NCI-H524 treated with DMSO at 0.1 percent for 48 hours (cell line): ENCODE results near the gene PTPRN2.
"Not testable (repeated sequence)": the region's sequence is repeated elsewhere in the genome, so short reads cannot be mapped to it uniquely, and the experiment has no call there.

Experiments used
- DNase-seq: peaks from one replicate; lab custom pipeline; 2025; lab: John Stamatoyannopoulos, UW

Gene PTPRN2

GRCh38 chr7:157577796-157578339 is 1009.8 kb downstream of the PTPRN2 start:
- DNase-seq, result no peak

DNA sequence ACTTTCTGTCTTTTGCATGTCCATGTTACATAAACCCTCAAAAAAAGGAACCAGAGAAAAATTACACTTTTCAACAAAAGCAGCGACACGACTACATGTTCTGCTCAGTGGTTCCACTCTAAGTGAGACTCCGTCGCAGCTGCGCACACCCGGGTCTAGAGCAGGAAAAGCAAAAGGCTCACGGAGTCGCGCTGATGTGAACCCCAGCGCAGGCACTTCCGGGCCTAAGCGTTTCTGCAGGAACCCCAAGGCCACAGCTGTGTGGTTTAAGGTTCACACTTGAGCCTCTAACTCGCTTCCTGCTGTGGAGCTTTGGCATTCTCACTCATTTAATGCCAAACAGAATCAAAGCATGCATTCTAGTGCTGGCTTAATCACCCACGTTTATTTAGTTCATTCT is 1010.6 kb downstream of the PTPRN2 start:
- DNase-seq, result no peak

DNA sequence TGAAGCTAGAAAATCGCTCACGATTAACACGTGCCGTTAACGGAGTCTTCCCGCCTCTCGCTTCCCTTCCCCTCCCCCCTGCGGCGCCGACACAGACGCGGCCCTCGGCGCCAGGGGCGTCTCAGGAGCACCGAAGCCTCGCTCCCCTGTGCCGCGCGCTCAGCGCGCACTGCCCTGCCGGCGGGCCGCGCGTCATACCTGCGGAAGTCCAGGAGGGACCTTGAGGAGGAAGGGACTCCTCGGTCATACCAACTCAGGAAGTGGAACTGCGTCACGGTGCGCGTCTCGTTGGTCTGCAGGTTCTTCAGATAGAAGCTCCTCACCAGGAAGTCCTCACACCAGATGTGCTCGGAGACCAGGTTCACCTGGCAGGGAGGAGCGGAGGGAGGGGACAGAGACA is 1011.2 kb downstream of the PTPRN2 start:
- no peak for DNase-seq

DNA sequence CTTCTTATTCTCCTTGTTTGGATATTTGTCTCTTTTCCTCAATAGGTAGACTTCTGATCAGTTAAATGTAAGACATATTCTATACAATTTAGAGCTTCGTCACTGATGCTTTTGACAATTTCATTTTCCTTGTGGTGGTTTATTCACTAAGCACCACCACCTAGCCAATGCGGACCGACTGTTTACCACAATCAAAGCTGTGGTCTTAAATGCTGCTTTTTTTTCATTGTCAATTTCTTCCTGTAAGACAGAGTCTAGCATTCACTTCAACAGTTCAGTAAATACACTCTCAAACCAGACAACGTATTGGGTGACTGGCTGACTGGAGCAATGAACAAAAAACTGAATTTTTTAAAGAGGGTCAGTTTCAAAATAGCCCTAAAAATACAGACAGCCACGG is 1011.8 kb downstream of the PTPRN2 start:
- no peak for DNase-seq

DNA sequence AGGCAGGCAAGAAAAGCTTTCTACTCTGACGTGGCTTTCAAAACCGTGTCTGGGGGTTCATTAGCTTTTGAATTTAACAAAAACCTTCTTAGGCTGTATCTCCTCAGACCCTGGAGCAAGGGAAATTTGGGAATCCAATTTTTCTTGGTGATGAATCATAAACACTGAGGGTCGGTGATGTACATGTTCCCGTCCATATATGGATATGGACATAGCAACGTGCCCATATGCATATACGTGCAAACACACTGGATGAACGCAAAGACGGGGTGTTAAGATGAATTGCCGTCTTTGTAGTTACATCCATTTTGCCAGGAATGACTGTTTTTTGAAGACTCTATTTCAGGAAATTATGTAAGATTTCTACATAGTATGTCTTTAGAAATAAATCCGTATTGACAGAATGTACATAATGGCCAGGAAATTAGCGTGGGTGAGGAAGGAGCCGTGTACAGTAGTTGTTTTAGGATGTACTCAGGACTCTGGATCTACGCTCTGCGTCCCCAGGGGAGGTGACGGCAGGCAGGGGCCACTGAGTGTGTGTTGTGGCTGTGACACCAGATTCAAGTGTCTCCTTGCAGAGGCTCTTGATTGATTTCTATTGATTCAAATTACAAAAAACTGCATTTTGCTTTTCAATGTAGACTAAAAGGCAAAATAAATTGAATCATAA is 1012.6 kb downstream of the PTPRN2 start:
- DNase-seq, result no peak

GRCh38 chr7:157574120-157574825 is 1013.4 kb downstream of the PTPRN2 start:
- no peak for DNase-seq

GRCh38 chr7:157573244-157573643 is 1014.4 kb downstream of the PTPRN2 start:
- no peak for DNase-seq

DNA sequence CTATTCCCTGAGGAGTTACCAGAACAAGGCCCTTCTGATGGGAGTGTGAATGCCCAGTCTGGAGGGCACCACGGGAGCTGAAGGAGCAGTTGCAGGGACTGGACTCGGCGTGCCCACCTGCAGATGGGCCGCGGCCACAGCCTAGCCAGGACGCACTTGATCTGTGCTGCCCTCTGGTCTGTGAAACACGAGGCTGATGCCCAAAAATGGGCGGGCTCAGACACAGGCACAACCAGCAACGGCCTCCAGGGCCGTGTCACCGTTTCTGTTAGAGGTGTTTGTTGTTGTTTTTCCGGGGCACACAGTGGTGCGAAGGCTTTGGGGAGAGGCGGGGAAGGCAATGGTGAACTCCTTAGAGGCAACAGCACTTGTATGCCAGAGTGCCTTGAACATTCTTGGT is 1015.0 kb downstream of the PTPRN2 start:
- no peak for DNase-seq

GRCh38 chr7:157570531-157571200 is 1017.0 kb downstream of the PTPRN2 start:
- no peak for DNase-seq

- DNase-seq, result no peak
Measured at GRCh38 chr7:157569967-157570366, 1017.7 kb downstream of the PTPRN2 start.

DNA sequence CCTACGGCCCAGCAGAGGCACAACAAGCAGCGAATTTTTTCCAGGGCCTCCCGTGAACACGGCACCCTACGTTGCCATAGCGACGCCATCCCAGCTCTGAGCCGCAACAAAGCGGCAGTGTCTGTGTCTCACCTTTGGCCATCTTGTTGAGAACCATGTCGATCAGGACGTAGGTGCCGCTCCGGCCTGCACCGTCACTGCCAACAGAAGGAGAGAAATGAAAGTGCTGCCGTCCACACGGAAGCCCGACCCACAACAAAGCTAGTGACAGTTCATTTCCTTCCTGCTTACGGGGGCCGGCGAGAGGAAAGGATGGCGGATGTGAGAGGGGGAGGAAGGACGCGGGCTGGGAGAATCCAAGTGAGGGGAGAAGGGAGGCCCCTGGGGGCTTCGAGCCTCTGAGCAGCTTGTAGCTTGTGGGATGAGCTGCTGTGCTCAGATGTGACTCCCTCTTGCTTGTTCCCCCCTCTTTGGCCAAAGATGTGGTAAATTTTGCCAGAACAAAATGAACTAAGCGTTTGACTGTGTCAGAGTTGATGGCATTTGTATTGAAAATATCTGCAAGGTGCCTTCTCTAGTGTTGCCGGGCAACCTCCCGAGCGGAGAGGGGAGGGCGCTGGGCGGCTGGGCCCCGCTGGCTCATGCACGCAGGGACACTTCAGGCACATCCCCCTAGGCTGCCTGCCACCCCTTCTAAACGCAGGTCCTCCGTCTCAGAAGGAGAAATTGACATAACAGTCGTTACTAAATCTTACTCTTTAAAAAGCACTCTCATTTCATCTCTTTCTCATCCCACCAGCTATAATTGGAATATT is 1018.6 kb downstream of the PTPRN2 start:
- peak; percentile 43 for DNase-seq

DNA sequence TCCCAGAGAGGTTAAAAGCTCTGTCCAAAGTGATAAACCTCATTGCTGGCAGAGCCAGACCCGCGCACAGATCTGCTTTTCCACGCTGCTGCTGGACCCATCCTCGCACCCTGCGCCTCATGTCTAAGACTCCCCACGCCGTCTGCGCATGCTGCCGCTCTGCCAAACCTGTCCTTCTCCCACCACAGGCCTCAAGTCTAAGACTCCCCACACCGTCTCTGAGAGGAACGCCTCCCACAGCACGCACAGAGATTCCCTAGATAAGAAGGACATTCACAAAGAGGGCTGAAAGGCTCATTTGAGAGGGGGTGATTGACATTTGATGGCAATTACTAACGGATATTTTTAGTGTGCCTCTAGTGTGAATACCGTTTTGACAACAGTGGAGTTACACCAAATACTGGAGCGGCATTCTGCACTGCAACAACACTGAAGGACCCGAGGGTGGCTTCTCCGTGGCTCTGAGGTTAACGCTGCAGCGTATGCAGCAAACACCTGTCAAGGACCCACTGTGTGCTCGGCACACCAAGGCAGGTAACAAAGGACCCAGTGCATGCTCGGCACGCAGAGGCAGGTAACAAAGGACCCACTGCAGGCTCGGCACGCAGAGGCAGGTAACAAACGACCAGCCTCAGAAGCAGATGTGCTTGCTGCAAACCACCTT is 1019.4 kb downstream of the PTPRN2 start:
- no peak for DNase-seq

GRCh38 chr7:157567666-157568065 is 1020.0 kb downstream of the PTPRN2 start:
- no peak for DNase-seq

- no peak for DNase-seq
Measured at GRCh38 chr7:157566631-157567006, 1021.0 kb downstream of the PTPRN2 start.

- DNase-seq, result no peak
Measured at GRCh38 chr7:157565981-157566630, 1021.5 kb downstream of the PTPRN2 start.

DNA sequence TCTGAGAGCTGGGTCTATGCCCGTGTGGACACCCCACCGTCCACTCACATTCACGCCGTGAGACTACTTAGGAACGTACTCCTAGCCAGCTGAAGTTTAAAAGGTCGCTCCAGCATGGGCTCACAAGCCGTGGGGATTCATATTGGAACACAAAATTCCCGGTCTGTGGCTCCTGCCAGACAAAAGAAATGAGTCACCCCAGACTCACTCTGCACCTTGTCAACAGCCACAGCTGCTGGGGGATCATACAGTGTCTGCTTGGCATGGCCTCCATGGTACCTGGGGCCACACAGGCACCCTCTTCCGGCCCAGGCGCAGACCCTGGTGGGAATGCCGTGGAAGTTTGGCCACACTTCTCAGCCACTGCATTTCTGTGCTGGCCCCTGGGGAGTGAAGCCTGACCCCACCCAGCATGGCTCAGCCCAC is 1022.4 kb downstream of the PTPRN2 start:
- no peak for DNase-seq

DNA sequence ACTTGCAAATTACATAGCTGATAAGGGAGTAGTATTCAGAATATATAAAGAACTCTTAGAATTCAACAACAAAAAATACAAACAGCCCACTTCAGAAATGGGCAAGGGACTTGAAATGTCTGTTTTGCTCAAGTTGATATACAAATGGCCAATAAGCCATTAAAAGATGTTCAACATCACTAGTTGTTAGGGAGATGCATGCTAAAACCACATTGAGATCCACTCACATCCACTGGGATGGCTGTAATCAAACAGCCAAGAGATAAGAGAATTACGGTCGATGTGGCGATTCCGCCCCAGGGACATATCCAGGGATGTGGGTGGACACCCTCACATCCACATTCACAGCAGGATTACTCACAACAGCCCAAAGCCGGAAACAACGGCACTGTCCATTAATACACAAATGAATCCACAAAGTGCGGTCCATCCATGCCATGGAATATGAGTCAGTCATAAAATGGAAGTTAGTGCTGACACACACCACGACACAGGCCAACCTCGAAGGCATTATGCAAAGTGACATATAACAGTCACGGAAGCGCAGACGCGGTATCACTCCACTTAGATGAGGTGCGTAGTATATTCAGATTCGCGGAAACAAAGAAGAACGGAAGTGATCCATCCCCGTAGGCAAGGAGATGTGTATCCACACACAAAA is 1023.0 kb downstream of the PTPRN2 start:
- DNase-seq, result no peak

DNA sequence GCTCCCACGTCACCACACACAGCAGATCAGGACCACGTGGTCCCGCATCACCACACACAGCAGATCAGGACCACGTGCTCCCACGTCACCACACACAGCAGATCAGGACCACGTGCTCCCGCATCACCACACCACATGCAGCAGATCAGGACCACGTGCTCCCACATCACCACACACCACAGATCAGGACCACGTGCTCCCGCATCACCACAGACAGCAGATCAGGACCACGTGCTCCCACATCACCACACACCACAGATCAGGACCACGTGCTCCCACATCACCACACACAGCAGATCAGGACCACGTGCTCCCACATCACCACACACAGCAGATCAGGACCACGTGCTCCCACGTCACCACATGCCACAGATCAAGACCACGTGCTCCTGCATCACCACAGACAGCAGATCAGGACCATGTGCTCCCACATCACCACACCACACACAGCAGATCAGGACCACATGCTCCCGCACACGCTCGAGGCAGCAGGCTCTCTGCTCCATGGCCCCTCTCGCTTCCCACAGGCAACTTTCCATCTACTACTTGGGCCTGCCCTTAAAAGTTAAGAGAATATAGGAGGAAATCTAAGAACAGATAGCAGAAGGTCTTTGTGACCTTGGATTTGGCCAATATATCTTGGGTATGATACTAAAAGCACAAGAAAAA is 1024.0 kb downstream of the PTPRN2 start:
- DNase-seq, result not testable (repeated sequence)

DNA sequence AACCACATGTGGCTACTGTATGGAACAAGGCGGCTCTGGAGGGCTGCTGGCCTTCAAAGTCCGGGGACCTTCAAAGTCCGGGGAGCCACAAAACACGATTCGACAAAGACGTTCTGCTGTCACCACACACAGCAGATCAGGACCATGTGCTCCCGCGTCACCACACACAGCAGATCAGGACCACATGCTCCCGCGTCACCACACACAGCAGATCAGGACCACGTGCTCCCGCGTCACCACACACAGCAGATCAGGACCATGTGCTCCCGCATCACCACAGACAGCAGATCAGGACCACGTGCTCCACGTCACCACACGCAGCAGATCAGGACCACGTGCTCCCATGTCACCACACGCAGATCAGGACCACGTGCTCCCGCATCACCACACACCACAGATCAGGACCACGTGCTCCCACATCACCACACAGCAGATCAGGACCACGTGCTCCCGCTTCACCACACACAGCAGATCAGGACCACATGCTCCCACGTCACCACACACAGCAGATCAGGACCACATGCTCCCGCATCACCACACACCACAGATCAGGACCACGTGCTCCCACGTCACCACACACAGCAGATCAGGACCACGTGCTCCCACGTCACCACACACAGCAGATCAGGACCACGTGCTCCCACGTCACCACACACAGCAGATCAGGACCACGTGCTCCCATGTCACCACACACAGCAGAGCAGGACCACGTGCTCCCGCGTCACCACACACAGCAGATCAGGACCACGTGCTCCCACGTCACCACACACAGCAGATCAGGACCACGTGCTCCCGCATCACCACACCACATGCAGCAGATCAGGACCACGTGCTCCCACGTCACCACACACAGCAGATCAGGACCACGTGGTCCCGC is 1024.9 kb downstream of the PTPRN2 start:
- not testable (repeated sequence) for DNase-seq
